Astrocyte of the spinal cord (primary cell): ENCODE results near the gene SRGAP3.

Experiments used
- DNase-seq: peaks from one replicate; pipeline ENCODE4 v3.0.0; 2011; ENCODE audit warnings: low read depth, low spot score
- H3K4me3 ChIP-seq: 2 replicates; pipeline ENCODE4 v1.5.1; 2011; ENCODE audit warnings: low read depth, mild to moderate bottlenecking, low read length, moderate library complexity
- CTCF ChIP-seq: IDR thresholded peaks from 2 replicates; pipeline ENCODE4 v1.5.1; 2012; ENCODE audit warnings: low read depth, mild to moderate bottlenecking, low read length, inconsistent platforms
- in situ Hi-C: cut with HindIII; loops from 2 replicates; pipeline ENCODE4 v1.10.0; 2017; ENCODE audit warnings: low sequenced_read_pairs

SRGAP3 gene

GRCh38 chr3:9135930-9136525, 113.4 kb downstream of the SRGAP3 start:
- H3K4me3 ChIP-seq: peak overlapping the region; percentile 18
- in situ Hi-C loops: no loop called here
- no peak for DNase-seq
- no peak for TF ChIP-seq CTCF

- in situ Hi-C loops: no loop called here
Observed at GRCh38 chr3:9135526-9135925, 113.9 kb downstream of the SRGAP3 start.

GRCh38 chr3:9133656-9134055, 115.8 kb downstream of the SRGAP3 start:
- no peak for DNase-seq
- no peak for TF ChIP-seq CTCF
- in situ Hi-C loops: no loop called here
- H3K4me3 ChIP-seq: no peak overlapping the region

More at GRCh38 chr3:9135526-9135925, 113.9 kb downstream of the SRGAP3 start:
- H3K4me3 ChIP-seq: no peak overlapping the region
- peak; percentile 3 for TF ChIP-seq CTCF
- DNase-seq: no peak

- no peak for TF ChIP-seq CTCF
- in situ Hi-C loops: no loop called here
- no peak overlapping the region for H3K4me3 ChIP-seq
- no peak for DNase-seq
Observed at GRCh38 chr3:9130345-9131305, 118.8 kb downstream of the SRGAP3 start.

- H3K4me3 ChIP-seq: no peak overlapping the region
- in situ Hi-C loops: no loop called here
- no peak for TF ChIP-seq CTCF
- DNase-seq: no peak
Observed at GRCh38 chr3:9129365-9129764, 120.1 kb downstream of the SRGAP3 start.

GRCh38 chr3:9125278-9125951, 124.0 kb downstream of the SRGAP3 start:
- in situ Hi-C loops: no loop called here
- no peak overlapping the region for H3K4me3 ChIP-seq
- no peak for DNase-seq
- TF ChIP-seq CTCF: no peak
